ENCODE results near the gene GAGE10.
A peak's percentile ranks its signal among the peaks of the same experiment; 100 is the strongest.

GAGE10 gene, protein sequence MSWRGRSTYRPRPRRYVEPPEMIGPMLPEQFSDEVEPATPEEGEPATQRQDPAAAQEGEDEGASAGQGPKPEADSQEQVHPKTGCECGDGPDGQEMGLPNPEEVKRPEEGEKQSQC

DNA sequence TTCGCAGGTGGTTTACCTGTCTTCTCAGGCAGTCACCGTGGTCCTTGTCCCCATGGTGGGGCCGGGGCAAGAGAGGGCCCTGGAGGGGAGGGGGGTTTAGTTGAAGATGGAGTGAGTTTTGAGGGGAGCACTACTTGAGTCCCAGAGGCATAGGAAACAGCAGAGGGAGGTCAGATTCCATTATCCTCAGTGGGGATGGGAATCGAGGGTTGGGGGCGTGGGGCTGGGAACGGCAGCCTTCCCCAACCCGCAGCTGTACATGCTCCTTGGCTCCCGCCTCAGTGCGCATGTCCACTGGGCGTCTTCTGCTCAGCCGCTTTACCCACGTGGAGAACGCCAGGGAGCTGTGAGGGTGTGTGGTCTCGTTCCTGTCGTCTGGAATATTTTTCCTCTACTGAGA, at the start of gene GAGE10:
Gene GAGE10 (plus strand): TSS at position 301 of the 400 bp plus-strand sequence. CDS start 1,214 bp downstream, outside the sequence.
- DNase-seq = no peak

DNA sequence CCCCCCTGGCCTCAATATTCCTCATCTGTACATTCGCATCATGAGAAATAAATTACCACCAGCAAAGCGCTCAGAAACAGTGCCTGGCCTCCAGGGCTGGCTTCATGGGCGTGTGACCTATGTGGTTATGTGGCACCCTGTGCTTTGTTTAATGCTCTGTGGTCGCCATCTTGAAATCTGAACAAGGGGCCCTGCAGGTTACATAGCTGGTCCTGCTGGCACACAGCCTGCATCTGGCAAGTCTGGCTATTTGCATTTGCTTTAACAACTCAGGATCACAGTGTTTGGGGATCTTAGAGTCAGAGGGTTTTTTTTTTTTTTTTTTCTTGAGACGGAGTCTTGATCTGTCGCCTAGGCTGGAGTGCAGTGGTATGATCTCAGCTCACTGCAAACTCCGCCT, 48.8 kb upstream of the GAGE10 start:
- DNase-seq = no peak

DNA sequence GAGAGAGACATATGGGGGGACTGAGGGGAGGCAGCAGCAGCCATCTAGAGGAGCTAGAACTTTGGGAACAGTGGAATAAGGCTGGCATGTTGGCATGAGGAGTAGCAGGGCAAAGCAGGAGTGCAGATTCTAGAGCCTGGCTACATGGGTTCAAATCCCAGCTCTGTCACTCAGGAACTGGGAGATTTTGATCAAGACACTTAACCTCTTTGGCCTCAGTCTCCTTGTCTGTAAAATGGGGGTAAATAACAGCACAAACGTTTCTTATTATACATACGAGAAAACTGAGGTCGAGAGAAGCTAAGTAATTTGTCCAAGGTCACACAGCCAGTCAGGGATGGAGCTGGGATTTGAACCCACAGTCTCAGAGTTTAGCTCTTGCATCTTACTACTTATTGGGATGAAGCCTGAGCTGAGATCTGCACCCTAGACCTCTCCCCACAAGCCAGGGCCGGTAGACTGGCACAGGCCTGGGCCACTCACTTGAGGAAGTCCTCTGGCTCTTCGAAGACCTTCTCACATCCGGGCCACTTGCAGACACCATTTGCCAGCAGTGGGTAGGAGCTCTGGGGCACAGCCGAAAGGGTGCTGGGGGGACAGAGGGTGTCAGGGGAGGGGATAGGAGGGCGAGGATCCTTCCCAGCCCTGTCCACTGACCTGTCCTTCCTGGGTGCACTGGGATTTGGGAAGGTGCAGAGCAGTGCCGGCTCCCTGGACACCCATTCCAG, 47.0 kb upstream of the GAGE10 start:
- no peak for DNase-seq

DNA sequence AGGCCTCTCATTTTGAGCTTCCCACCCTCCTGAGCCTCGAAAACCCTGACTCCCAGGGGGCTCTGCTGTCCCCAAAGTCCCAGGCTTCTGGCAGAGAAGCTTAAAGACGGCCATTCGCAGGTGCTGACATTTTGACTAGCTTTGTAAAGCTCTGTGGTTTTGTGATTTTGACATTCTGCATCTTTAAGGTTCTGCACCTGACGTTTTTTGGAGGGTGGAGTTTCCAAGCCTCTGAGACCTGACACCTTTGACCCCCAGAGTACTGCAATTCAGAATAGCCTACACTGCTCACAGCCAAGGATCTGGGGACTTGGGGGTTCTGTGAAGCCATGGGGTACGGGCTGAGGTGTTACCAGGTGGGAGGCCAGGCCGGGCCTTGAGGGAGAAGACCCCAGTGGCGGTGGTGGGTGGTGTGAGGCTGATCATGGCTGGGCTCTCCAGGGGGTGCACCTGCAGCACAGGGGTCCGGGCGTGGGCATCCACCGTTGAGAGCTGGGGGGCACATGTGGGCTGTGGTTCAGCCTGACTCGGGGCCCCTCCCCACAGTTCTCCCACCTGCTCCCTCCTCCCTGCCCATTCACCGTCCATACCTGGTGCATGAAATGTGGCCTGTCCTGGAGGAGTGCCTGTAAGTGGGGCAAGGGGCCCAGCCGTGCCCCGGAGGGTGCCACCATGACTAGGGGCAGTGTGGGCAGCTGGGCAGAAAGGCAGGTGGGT, 46.2 kb upstream of the GAGE10 start:
- no peak for DNase-seq

DNA sequence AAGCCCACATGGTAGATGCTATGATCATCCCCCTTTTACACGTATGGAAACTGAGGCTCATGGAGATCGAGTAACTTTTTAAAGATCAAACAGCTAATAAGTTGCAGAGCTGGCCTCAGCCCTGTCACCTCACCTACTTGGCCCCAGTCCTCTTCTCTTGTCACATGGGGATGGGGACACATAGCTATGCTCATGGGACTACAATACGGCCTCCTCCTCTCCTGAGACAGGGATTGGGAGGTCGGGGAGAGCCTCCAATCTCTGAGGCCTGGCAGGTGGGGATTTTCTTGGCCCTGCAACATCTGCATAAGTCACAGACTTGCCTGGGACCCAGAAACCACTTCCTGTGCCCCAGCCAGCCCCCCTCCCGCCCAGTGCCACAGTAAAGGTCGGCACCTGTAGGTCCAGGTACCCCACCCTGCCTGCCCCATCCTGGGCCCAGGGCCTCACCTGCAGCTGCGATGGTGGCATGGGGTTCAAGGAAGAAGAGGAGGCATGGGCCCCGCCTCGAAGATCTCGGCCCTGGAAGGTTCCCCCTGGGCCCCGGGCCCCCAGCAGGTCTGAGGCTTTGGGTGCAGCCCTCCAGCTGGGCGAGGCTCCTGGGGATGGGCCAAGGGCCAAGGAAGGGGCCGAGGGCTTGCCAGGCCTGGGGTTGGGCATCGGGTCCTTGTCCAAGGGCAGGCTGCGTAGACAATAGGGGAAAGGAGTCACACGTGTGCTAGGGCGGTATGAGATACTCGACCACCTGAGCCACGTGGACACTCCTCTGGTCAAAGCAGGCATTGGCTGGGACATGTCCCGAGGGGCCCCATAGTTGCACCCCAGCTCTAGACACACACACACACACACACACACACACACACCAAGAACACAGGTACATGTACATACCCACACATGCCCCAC, 45.3 kb upstream of the GAGE10 start:
- no peak for DNase-seq

DNA sequence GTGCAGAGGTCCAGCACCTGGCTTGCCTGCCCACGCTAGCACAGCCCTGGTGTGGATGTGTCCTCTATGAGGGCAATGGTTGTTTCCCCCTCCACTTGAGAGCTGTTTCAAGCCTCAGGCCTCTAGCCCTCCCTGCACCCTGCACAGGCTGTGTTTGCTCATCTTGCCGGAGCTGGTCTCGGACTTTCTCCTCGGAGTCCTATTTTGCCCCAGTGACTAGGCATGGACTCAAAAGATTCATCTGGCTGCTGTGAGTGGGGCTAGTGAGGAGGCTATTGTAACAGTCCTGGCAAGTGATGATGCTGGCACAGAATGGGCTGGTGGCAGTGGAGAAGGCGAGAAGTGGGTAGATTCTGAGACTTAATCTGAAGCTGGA, 44.7 kb upstream of the GAGE10 start:
- DNase-seq = no peak

DNA sequence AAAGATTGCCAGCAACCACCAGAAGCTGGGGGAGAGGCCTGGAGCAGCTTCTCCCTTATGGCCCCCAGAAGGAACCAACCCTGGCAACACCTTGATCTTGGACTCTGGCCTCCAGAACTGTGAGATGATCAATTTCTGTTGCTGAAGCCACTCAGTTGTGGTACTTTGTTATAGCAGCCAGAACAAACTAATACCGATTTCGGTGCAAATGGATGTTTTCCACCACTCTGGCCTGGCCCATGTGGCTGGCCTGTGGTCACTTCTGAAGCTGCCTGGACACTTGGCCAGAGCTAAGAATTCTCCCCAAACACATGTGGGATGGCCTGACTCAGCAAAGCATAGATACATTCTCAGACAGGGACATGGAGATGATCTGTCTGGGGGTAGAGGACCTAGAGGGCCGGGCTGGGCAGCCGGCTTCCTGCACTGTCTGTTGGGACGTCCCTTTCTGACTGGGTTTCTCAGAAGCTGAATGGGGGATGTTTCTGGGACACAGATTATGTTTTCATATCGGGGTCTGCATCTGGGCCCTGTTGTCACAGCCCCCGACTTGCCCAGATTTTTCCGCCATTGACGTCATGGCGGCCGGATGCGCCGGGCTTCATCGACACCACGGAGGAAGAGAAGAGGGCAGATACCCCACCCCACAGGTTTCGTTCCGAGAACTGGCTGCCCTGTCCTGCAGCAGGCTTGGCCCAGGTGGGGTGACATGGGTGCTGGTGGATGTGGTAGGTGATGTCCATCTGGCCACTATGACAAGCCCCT, 43.0 kb upstream of the GAGE10 start:
- DNase-seq = no peak

DNA sequence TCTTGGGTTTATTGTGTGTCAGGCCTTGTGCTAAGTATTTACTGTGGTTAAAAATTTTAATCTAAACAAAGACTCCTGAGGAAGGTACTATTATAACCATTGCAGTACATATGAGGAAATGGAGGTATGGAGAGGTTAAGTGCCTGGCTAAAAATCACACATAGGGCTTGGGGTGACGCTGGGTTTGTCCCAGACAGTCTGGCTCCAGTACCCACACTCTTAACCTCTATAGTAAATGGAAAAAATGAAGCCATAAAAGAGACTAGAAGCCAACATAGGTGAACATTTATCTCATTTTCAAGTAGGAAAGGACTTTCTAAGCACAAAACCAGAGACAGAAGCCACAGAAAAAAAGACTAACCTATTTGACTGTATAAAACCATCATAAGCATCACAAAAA, 40.8 kb upstream of the GAGE10 start:
- no peak for DNase-seq

DNA sequence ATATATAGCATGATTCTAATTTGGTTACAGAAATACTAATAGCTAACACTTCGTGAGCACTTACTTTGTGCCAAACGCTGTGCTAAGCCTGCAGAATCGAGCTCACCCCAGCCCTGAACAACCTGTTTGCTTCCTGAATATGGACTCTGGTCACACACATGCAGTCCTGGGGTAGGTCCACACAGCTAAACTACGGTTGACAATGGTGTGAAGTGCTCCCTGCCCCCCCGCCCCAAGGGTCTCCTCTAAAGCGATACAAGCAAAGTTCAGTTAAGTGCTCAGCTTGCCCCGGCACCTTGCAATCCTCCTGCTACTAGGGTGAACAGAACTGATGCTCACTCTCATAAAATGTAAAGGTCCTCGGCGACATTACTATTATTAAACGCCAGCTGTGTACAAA, 39.8 kb upstream of the GAGE10 start:
- DNase-seq = no peak

DNA sequence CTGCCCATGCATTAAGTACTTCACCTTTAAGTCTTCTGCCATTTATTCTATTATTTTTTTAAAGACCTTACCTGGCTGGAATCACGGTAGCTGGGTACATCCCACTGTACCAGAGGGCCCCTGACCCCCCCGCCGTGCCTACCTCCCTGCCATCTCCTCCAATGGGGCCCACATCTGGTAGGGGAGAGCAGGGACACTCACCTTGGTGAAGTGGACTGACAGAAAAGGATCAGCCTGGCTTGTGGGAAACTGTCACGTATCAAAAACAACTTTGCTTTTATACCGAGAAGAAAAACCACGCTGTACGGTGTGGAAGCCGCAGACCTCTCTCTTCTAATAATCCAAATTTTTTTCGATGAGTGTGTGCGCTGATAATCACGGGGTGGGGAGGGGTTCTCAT, 39.0 kb upstream of the GAGE10 start, which contains the start of gene FOXP3:
Gene FOXP3 (minus strand): TSS at position 251 of the 400 bp plus-strand sequence. CDS start 6,205 bp downstream, outside the sequence.
- DNase-seq = no peak

DNA sequence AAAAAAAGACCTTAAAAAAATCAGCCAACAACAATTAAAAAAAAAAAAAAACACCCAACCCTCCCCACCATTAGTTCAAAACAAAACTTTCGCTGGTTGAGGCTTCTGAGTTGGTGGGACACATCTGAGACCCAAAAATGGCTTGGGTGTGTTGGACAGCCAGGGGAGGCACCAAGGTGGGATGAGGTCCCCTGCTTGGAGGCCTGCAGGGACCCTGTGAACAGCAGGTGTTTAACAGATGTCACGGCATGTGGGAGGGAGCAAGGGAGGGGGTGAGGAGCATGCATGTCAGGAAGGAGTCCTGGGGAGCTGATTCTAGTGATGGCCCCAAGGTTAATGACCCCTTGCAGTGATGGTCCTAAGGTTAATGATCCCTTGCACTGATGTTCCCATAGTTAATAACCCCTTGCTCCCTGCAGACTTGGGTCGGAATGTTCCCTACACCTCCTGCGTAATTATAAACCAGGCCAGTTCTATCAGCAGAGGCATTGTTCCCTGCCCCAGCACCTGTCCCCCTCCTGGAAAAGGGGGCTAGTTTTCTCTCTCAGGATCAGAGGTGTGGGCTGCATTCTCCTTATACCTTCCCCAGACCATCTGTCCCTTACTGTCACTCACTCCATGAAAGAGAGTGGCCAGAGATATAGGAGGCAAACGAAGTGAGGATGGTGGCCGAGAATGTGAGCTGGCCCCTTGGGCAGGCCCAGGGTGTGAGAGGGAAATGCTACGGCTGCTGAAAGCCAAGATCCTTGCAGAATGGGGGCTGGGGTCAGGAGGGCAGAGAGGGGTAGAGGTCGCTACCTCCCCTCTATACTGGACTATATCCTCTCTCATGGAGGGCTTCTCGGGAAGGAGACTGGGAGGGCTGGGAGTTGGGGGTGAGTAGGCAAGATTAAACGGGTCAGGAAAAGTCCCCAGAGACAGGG, 36.7 kb upstream of the GAGE10 start:
- no peak for DNase-seq

DNA sequence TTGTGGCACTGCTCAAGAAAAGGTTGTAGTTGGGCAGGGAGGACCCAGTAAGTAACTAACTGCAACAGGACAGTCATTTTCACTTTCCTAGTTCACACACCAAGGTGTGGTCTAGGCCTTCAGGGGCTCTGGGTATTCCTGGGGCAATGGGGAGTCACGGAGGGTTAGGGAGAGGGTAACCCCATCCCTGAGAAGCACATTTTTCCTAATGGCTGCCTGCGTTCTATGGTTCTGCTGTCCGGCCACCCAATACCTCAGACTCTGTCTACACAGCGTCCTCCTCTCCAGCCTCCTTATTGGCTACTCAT, 34.8 kb upstream of the GAGE10 start:
- DNase-seq = no peak

DNA sequence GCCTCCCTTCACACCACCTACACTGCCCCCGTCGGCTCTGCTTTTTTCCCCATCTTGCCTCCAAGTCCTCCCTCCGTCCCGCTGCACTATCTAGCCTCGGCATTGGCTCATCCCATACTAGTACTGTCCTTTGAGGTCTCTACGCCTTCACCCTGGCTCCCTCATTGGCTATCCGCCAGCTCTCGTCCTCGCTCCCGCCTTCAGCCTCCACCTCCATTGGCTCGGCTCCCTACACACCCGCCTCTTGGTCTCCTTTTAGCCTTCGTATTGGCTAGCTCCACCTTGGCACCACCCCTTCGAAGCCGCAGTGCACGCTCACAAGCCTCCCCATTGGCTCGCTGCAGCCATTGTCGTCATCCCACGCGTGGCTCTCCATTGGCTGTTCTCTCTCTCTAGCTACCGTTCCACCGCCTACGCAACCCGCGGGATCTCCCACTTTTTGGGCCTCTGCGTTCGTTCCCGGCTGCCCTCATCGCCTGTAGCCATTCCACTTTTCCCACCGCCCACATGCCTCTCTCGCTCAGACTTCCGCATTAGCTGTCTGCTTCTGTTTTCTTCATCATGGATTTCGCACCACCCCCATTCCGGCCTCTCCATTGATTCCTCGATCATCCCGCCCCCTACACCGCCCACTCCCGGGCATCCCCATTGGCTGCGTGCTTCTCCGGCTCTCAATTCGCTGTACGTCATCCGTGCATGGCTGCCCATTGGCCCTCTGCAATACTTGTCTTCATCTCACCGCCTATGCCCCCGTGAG, 34.3 kb upstream of the GAGE10 start:
- DNase-seq = peak; percentile 99

DNA sequence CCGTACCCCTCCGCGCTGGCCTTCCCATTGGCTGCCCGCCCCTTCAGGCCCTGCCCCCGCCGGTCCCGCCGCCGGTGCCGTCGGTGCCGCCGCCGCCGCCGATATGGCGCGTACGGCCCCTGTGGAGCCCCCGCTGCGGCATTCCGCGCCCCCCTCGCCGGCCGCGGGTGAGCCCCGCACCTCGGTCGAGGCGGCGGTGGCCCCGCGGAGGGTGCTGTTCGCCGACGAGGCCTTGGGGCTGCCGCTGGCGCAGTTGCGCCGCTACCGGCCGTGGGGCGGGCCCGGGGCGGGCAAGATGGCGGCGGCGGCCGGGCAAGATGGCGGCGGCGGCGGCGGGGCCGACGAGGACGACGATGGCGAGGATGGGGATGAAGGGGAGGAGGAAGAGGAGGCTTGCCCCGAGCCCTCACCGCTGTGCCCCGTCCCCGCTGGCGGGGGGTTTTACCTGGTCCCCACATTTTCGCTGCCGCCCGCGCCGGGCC, 33.6 kb upstream of the GAGE10 start, which contains the start of gene PPP1R3F:
Gene PPP1R3F (plus strand): TSS at position 27 of the 482 bp plus-strand sequence. CDS start 77 bp downstream, at position 104.
- DNase-seq = no peak

DNA sequence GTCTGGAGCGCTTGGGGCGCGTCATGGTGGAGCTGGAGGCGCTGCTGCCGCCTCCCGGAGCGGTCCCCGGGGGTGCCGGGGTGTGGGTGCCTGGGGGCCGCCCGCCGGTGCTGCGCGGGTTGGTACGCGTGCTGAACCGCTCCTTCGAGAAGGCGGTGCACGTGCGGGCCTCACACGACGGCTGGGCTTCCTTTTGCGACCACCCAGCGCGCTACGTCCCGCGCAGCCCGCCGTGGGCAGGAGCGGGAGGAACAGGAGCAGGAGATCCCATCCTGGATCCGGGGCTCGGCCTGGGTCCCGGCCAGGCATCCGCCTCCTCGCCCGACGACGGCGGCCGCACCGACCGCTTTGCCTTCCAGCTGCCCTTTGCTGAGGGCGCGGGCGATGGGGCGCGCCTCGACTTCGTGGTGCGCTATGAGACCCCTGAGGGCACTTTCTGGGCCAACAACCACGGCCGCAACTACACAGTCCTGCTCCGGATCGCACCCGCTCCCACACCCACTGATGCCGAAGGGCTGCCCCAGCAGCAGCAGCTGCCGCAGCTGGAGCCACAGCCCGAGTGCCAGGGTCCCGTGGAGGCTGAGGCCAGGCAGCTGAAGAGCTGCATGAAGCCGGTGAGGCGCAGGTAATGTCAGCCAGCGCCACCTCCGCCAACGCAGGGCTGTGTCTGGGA, 33.1 kb upstream of the GAGE10 start:
- no peak for DNase-seq

DNA sequence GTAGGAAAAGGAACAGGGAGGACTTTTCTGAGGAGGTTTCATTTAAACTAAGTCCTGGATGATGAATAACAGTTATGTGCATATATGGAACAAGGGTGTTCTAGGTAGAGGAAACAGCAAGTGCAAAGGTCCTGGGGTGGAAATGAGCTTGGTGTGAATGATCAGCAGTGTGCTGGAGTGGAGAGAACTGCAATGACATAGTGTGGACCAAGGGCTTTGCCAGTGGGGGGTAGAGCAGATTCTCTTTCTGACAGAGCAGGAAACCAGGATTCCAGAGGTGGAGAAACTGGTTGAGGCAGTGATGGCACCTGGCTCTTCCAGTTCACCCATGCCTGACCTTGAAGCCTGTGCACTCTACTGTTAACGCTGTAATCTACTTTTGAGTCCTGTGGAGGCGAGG, 32.1 kb upstream of the GAGE10 start:
- DNase-seq = no peak

DNA sequence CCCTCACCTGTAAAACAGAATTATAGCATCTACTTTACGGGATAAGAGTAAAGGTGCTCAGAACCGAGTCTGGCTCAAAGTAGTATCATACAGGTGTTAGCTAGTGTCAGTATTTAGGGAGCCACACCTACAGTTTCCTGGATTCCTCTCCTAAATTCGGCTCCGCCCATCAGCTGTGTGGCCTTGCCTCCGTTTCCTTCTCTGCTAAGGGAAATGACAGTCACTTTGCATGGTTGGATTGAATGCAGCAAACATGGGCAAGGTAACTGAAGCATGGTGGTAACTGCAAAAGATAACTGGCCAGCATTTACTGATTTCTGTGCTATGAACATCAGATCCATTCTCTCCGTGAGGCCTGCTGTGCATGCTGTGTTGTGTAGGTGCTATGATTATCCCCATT, 31.0 kb upstream of the GAGE10 start:
- no peak for DNase-seq

DNA sequence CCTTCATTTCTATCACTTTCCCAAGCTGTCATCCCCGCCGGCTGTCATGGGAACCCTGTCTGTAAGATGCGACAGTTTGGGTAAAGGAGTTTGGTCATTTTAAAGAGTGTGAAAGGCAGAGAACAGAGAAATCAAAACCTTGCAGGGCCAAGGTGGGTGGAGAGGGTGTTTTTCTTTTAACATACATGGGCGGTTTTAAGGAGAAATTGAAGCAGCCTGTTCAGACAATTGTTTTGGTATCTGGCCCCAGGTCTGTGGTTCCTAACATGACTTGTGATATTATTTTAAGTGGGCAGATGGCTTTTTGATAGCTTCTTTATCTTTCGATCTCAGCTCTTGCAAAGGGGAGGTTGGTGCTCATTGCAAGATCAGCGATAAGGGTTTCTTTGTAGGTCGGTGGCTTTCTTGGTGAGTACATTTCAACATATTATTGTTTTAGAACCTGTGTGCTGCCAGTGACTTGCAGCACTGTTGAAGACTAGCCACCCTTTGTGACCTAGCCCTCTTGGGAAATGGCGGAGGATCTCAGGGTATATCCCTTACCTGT, 30.2 kb upstream of the GAGE10 start:
- DNase-seq = no peak

DNA sequence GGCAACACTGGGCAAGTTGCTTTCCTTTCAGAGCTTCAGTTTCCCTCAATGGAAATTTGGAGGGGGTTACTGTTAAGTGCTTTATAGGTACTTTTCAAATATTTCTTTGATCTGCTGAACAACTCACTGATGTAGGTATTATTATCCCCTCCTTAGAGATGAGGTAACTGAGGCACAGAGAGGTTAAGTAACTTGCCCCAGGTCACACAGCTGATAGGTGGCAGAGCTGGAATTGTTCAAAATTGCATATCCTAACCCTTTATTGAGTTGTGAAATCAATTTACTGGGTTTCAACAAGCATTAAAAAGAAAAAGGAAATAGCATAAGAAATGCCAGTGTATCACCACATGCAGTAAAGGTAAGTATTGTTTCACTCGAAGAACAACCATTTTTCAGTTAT, 27.2 kb upstream of the GAGE10 start:
- no peak for DNase-seq
